Placental epithelial cell (primary cell): Measurements from ENCODE around the gene PMPCB. TPM values are rescaled to one million over a fixed set of nuclear protein-coding genes. Genes with fewer than 3 reads are reported as not detected.

Source experiments
- small RNA-seq: library from RNA; depleted of rRNA; stranded (forward); fragments of <200 nt; gene quantifications from one replicate; pipeline ENCODE3, GENCODE V24; 2012
- total RNA-seq: library from RNA; depleted of rRNA; stranded (reverse); fragments of >200 nt; gene quantifications from 2 replicates; pipeline ENCODE4 v1.2.3, GENCODE V29; 2012

Gene PMPCB
- total RNA-seq, result 65.1 and 91.1 TPM in 2 replicates

GRCh38 chr7:103296901-103297836, at the start of gene PMPCB:
Gene PMPCB, plus strand, starts transcription at chr7:103297435. Its CDS starts 25 bp downstream, at chr7:103297460.

DNA sequence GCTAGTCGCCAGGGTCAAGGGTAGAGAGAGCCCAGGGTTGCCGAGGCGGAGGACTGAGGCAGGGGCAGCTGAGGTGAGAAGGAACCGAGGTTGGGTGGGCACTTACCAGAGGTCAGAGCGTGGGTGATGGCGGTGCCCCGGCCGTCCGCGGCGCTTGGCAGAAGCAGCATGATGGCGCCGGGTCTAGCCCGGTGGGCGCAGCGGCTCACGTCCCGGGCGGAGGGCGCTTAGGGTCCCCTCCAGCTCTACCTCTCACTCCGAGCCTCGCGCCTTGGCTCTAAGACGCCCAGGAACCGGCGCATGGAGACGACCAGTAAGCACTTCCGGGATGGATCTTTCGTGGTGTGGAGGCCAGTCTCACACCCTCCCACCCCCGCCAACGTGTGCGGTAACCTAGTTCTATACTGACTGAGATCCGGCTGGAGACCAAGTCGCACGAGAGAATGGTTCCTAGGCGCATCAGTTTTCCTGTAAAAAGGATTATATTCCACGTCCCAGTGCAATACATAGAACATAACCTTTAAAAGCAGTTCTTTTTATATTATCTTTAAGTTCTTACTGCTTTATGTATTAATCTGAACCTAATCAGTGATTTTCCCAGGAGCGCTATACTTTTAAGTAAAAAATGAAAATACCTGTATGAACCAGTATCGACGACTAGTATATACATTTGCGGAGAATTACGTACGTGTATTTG, 47.4 kb downstream of the PMPCB start, which contains the start of gene DNAJC2:
TSS of gene DNAJC2 (minus strand) at position 315 of the 697 bp plus-strand sequence. CDS start at position 170, 145 bp downstream.

GRCh38 chr7:103347507-103348267, 50.5 kb downstream of the PMPCB start, which contains the start of gene PSMC2:
Gene PSMC2, plus strand, starts transcription at chr7:103347643. Its CDS starts 69 bp downstream, at chr7:103347712.

Small RNA genes within 50 kb of the gene (small RNA-seq; reads per million reads assigned to genes)
- 0.14 reads per million for gene RPS29P16

Other genes with a start within 250 kb of the PMPCB start
- 3.9 and 8.2 TPM in 2 replicates for gene FBXL13, start 222.6 kb upstream of the PMPCB start, total RNA-seq
- 26.7 and 36.2 TPM in 2 replicates for gene ARMC10, start 222.3 kb upstream of the PMPCB start, total RNA-seq
- 11.8 and 25.9 TPM in 2 replicates for gene NAPEPLD, start 148.3 kb upstream of the PMPCB start, total RNA-seq
- gene DNAJC2, start 47.3 kb downstream of the PMPCB start, total RNA-seq, result 14.0 and 16.5 TPM in 2 replicates
- gene PSMC2, start 50.2 kb downstream of the PMPCB start, total RNA-seq, result 122 and 186 TPM in 2 replicates
- not detected in 2 replicates for gene SLC26A5, start 148.8 kb downstream of the PMPCB start, total RNA-seq